Calu3 (cell line): Measurements from ENCODE around the gene PVALEF. TPM values are rescaled to one million over a fixed set of nuclear protein-coding genes. Genes with fewer than 3 reads are reported as not detected.
A peak's percentile ranks its signal among the peaks of the same experiment; 100 is the strongest.

Experiments used
- Bru-seq: library from RNA; stranded (reverse); fragments of 400-500 nt; gene quantifications from one replicate; lab custom pipeline; 2021; lab: Mats Ljungman, UMichigan
- BruChase-seq, 2 experiments: library from RNA; stranded (reverse); fragments of 400-500 nt; gene quantifications; one replicate each; lab custom pipeline; 2021; lab: Mats Ljungman, UMichigan
- BruUV-seq: library from RNA; stranded (reverse); fragments of 400-500 nt; replicated peaks from 2 replicates; lab custom pipeline; 2021; lab: Mats Ljungman, UMichigan
- CTCF ChIA-PET: fragments of 300-600 bp; sonication (Branson Sonifier 250); formaldehyde crosslinking; loops from one replicate; lab custom pipeline; 2022; ENCODE audit warnings: antibody characterized with exemption; lab: Charles Lee
- DNase-seq: peaks from one replicate; pipeline ENCODE4 v3.0.0; 2022
- H3K27ac Mint-ChIP-seq: one replicate; pipeline ENCODE4 v1.8.0; 2022; ENCODE audit warnings: mixed read lengths; ENCODE audit not compliant: unreplicated experiment
- H3K27me3 Mint-ChIP-seq: one replicate; pipeline ENCODE4 v1.8.0; 2022; ENCODE audit warnings: mixed read lengths; ENCODE audit not compliant: unreplicated experiment
- H3K36me3 Mint-ChIP-seq: one replicate; pipeline ENCODE4 v1.8.0; 2022; ENCODE audit warnings: mild to moderate bottlenecking, moderate library complexity, mixed read lengths; ENCODE audit not compliant: insufficient read depth, unreplicated experiment
- H3K4me1 Mint-ChIP-seq: one replicate; pipeline ENCODE4 v1.8.0; 2022; ENCODE audit warnings: mild to moderate bottlenecking, low read depth, mixed read lengths; ENCODE audit not compliant: unreplicated experiment
- H3K4me3 Mint-ChIP-seq: one replicate; pipeline ENCODE4 v1.8.0; 2022; ENCODE audit warnings: mild to moderate bottlenecking, low read depth, moderate library complexity, mixed read lengths; ENCODE audit not compliant: unreplicated experiment
- H3K9me3 Mint-ChIP-seq: one replicate; pipeline ENCODE4 v1.8.0; 2022; ENCODE audit warnings: low read depth, mixed read lengths; ENCODE audit not compliant: unreplicated experiment
- CTCF ChIP-seq: fragments of 200-600 bp; IDR thresholded peaks from one replicate; pipeline ENCODE4 v1.8.0; 2022; ENCODE audit warnings: antibody characterized with exemption; ENCODE audit not compliant: unreplicated experiment
- intact Hi-C: fragments of 100-400 bp; cut with micrococcal nuclease; formaldehyde crosslinking; loops from one replicate; pipeline ENCODE4 v1.10.0; 2022; ENCODE audit not compliant: unreplicated experiment
- long read RNA-seq: library from polyadenylated mRNA; stranded (forward); transcript quantifications from one replicate; pipeline ENCODE4 v2.0.0, GENCODE V29; 2022
- total RNA-seq: library from RNA; stranded (reverse); gene quantifications from 2 replicates; pipeline ENCODE4 v1.2.3, GENCODE V29; 2022

The PVALEF gene
- total RNA-seq (not detected in 2 replicates), Bru-seq, nascent RNA (not detected), BruChase-seq, experiment 1, labeled RNA remaining after a 6-hour chase (not detected), BruChase-seq, experiment 2, labeled RNA remaining after a 2-hour chase (not detected)
- long read RNA-seq: 0 reads

- CTCF ChIA-PET: no interaction called here
- DNase-seq: no peak
- TF ChIP-seq CTCF: no peak
Observed at GRCh38 chr17:81165246-81166032, at the start of gene PVALEF. PVALEF (plus strand) TSS chr17:81165507; CDS start chr17:81181227, 15,720 bp downstream.

GRCh38 chr17:81115749-81116464, 49.4 kb upstream of the PVALEF start:
- no TSS peak for BruUV-seq
- Mint-ChIP-seq H3K27me3 (no peaks in the 10 kb centered on the region), H3K4me3 (no peak overlapping the region), H3K36me3 (peaks cover 25% of the 10 kb centered on the region), H3K9me3 (no peaks in the 10 kb centered on the region), H3K27ac (no peak overlapping the region), H3K4me1 (no peaks in the 10 kb centered on the region)
- no peak for DNase-seq
- no peak for TF ChIP-seq CTCF
- CTCF ChIA-PET: no interaction called here
- intact Hi-C loops: no loop called here

More at GRCh38 chr17:81165246-81166032, at the start of gene PVALEF:
- Mint-ChIP-seq H3K4me3 (peak within 1 kb of the TSS; percentile 64), H3K36me3 (no peaks in the 10 kb centered on the region), H3K4me1 (no peaks in the 10 kb centered on the region), H3K27ac (no peak within 1 kb of the TSS), H3K9me3 (no peaks in the 10 kb centered on the region), H3K27me3 (peaks cover 53% of the 10 kb centered on the region)
- no TSS peak for BruUV-seq
- intact Hi-C loops: no loop called here

- Mint-ChIP-seq H3K9me3 (no peaks in the 10 kb centered on the region), H3K27me3 (no peaks in the 10 kb centered on the region), H3K4me1 (no peaks in the 10 kb centered on the region), H3K27ac (no peak overlapping the region), H3K4me3 (no peak overlapping the region), H3K36me3 (peaks cover 18% of the 10 kb centered on the region)
- CTCF ChIA-PET: no interaction called here
- no peak for TF ChIP-seq CTCF
- DNase-seq: no peak
- BruUV-seq: no TSS peak
- intact Hi-C loops: no loop called here
Observed at GRCh38 chr17:81116704-81117103, 48.6 kb upstream of the PVALEF start.

GRCh38 chr17:81117672-81118198, 47.6 kb upstream of the PVALEF start:
- no peaks in the 10 kb centered on the region for H3K27me3 Mint-ChIP-seq
- no peaks in the 10 kb centered on the region for H3K4me1 Mint-ChIP-seq
- no peak for DNase-seq
- CTCF ChIA-PET: no interaction called here
- H3K27ac Mint-ChIP-seq: no peak overlapping the region
- TF ChIP-seq CTCF: no peak
- H3K9me3 Mint-ChIP-seq: no peaks in the 10 kb centered on the region
- BruUV-seq: no TSS peak
- H3K36me3 Mint-ChIP-seq: peaks cover 18% of the 10 kb centered on the region
- intact Hi-C loops: no loop called here
- H3K4me3 Mint-ChIP-seq: no peak overlapping the region
